ENCODE results near the gene HM13. TPM values are rescaled to one million over a fixed set of nuclear protein-coding genes. Genes with fewer than 3 reads are reported as not detected.

Gene HM13
- total and polyA plus RNA-seq, 9 of the 15 experiments (the other 6 are each of a cell fraction or from before 2014, with no cell fraction given), result 7.7 to 136 (median 74.5) TPM

GRCh38 chr20:31604567-31605030, 90.4 kb downstream of the HM13 start:
- Histone ChIP-seq H3K4me2 (ENCODE audit: insufficient read depth, low read length) (peak overlapping the region; percentile 98), H3K4me3 (peak overlapping the region; percentile 94), H3K9me3 (replicated peaks; ENCODE audit: control insufficient read depth, insufficient read depth, low read depth, low read length) (no peaks in the 10 kb centered on the region), H3K9me1 (ENCODE audit: control insufficient read depth, insufficient read depth, low read length) (no peaks in the 10 kb centered on the region), H4K20me1 (replicated peaks; ENCODE audit: control insufficient read depth, insufficient read depth, low read length) (no peaks in the 10 kb centered on the region; the same call in 1 of the 2 replicates), H3K9ac (ENCODE audit: insufficient read depth in 1 of 2, low read depth in 2 of 2, low read length in 2 of 2) (peak overlapping the region; percentile 88 to 99), H2AFZ (ENCODE audit: low read depth, low read length) (peak overlapping the region; percentile 91), H3K79me2 (ENCODE audit: control insufficient read depth, insufficient read depth, low read length) (peaks cover 35% of the 10 kb centered on the region), H3K4me1 (replicated peaks in 1 of 2; ENCODE audit: control insufficient read depth in 2 of 2, insufficient read depth in 2 of 2, low read length in 2 of 2) (peaks cover 24 to 52% of the 10 kb centered on the region in 2 experiments; a peak in 4 of 5 replicates), H3K27ac (ENCODE audit: extremely low read depth, low read depth, low read length) (peak overlapping the region; percentile 85), H3K27me3 (ENCODE audit: control insufficient read depth in 2 of 2, insufficient read depth in 2 of 2, low read length in 2 of 2) (no peaks in the 10 kb centered on the region), H3K36me3 (ENCODE audit: control insufficient read depth, insufficient read depth, low read length) (peaks cover 14% of the 10 kb centered on the region; the same call in 1 of the 3 replicates)
- intact Hi-C loops (cut with micrococcal nuclease), result loop anchor here (1.0 kb wide), 1 partner anchor 31 kb away; no protein-coding TSS in a partner anchor
- DNase-seq (ENCODE audit: extremely low read depth in 1 of 4, low spot score in 3 of 4) (no peak), FAIRE-seq (no peak), ATAC-seq (no peak)
- POLR2A ChIA-PET, result interaction anchor here (0.5 to 7.6 kb wide), 27 partner anchors 8 to 131 kb away, joined by 3 to 107 read pairs (median 5); partner anchors contain the start of genes BCL2L1 and HM13
- 1% methylated on average over 14 of the region's 14 CpGs for WGBS (ENCODE audit: insufficient coverage, low coverage, missing lambda C conversion rate)
- CTCF ChIA-PET (ENCODE audit: low intra/inter-chr PET ratio), result interaction anchor here (1.2 kb wide), 1 partner anchor 31 kb away, joined by 3 read pairs; no protein-coding TSS in a partner anchor
- in situ Hi-C loops (cut with MboI), result no loop called here
- TSS peak; percentile 98 for BruUV-seq (replicated peaks)
- TF ChIP-seq JUN (IDR thresholded peaks at IDR 0.05; ENCODE audit: borderline replicate concordance, low read depth, low read length) (no peak), JUN (CRISPR knock-in tag; IDR thresholded peaks at IDR 0.05; ENCODE audit: borderline replicate concordance) (0 out of 2 replicates have a peak, but pooled peaks have one; percentile 4), TCF7 (IDR thresholded peaks at IDR 0.05; ENCODE audit: borderline replicate concordance) (peak; percentile 34; the same call in 1 of the 2 replicates), SMARCA5 (IDR thresholded peaks at IDR 0.05) (peak; percentile 84), DDX20 (tag; IDR thresholded peaks at IDR 0.05; ENCODE audit: low read depth) (0 out of 2 replicates have a peak, but pooled peaks have one; percentile 41), ARNT (IDR thresholded peaks at IDR 0.05) (peak in 1 of 2 experiments; percentile 29; a peak in 2 of 4 replicates), ZNF707 (CRISPR knock-in tag; conservative IDR thresholded peaks at IDR 0.05) (no peak), ZNF3 (CRISPR knock-in tag; IDR thresholded peaks at IDR 0.05) (0 out of 2 replicates have a peak, but pooled peaks have one; percentile 23), YBX1 (IDR thresholded peaks at IDR 0.05) (no peak)
- TF ChIP-seq, protein P1, sequence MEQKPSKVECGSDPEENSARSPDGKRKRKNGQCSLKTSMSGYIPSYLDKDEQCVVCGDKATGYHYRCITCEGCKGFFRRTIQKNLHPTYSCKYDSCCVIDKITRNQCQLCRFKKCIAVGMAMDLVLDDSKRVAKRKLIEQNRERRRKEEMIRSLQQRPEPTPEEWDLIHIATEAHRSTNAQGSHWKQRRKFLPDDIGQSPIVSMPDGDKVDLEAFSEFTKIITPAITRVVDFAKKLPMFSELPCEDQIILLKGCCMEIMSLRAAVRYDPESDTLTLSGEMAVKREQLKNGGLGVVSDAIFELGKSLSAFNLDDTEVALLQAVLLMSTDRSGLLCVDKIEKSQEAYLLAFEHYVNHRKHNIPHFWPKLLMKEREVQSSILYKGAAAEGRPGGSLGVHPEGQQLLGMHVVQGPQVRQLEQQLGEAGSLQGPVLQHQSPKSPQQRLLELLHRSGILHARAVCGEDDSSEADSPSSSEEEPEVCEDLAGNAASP (IDR thresholded peaks at IDR 0.05), result no peak
